Lower lobe of right lung (tissue), 2 donors: Measurements from ENCODE around the gene SLAMF6. TPM values are rescaled to one million over a fixed set of nuclear protein-coding genes. Genes with fewer than 3 reads are reported as not detected.

Source experiments
- ATAC-seq, 2 donors: fragments of 200-7000 bp; cut with Tn5 transposase; one replicate each; pipeline ENCODE4 v1.9.1; 2020 to 2022; ENCODE audit warnings: mild to moderate bottlenecking in 2 of 2, moderate library complexity in 2 of 2
- DNase-seq: peaks from one replicate; pipeline ENCODE4 v3.0.0-alpha.2; 2020
- H3K27ac ChIP-seq: fragments of 200-600 bp; one replicate; pipeline ENCODE4 v1.8.0; 2022
- H3K27me3 ChIP-seq: fragments of 200-600 bp; one replicate; pipeline ENCODE4 v1.8.0; 2022; ENCODE audit warnings: low read depth
- H3K36me3 ChIP-seq: fragments of 200-600 bp; one replicate; pipeline ENCODE4 v1.8.0; 2022; ENCODE audit warnings: mild to moderate bottlenecking
- H3K4me1 ChIP-seq: fragments of 200-600 bp; one replicate; pipeline ENCODE4 v1.8.0; 2022
- H3K4me3 ChIP-seq: fragments of 200-600 bp; one replicate; pipeline ENCODE4 v1.8.0; 2022; ENCODE audit warnings: mild to moderate bottlenecking
- H3K9me3 ChIP-seq: fragments of 200-600 bp; one replicate; pipeline ENCODE4 v1.8.0; 2022
- CTCF ChIP-seq: fragments of 200-600 bp; IDR thresholded peaks from one replicate; pipeline ENCODE4 v1.8.0; 2022; ENCODE audit warnings: antibody characterized with exemption, mild to moderate bottlenecking
- intact Hi-C: fragments of 100-400 bp; cut with DNase I; formaldehyde crosslinking; loops from one replicate; pipeline ENCODE4 v1.11.0; 2022
- total RNA-seq: library from RNA; stranded (reverse); fragmentation: NEBNext Ultra II Directional; extraction: Animal tissue kit (Norgen Biotek cat#: 25700); gene quantifications from one replicate; pipeline ENCODE4 v1.2.1, GENCODE V29; 2021
- donor health status: DM: no; HTN: yes; CAD: no; lungs with severe emphysema.

Gene SLAMF6
- total RNA-seq, 1 donor from 2014 or later, result 4.8 TPM

GRCh38 chr1:160548183-160548582 is 25.1 kb upstream of the SLAMF6 start:
- no peak overlapping the region for H3K4me3 ChIP-seq
- DNase-seq, result no peak
- peaks cover 13% of the 10 kb centered on the region for H3K36me3 ChIP-seq
- intact Hi-C loops, result no loop called here
- H3K27me3 ChIP-seq, result no peaks in the 10 kb centered on the region
- H3K9me3 ChIP-seq, result no peaks in the 10 kb centered on the region
- no peak for TF ChIP-seq CTCF
- H3K27ac ChIP-seq, result no peak overlapping the region
- ATAC-seq, result no peak
- peaks cover 6% of the 10 kb centered on the region for H3K4me1 ChIP-seq

DNA sequence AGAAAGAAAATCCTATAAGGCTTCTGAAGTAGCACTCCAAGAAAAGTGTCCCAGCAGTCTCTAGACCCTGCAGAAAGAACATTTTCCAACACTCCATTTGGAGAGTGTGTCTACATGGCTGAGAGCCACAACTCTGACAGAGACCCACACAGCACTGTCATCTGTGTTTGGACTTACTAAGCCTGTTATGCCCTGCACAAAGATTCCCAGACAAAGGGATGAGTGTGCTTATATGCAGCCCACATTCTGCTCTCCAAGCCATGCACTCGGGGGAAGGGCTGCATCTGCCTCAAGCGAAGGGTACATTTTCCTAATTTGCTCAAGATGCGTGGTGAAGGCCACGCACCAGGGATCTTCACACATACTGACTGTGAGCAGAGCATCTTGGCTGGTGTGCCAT is 24.4 kb upstream of the SLAMF6 start:
- H3K27me3 ChIP-seq, result no peaks in the 10 kb centered on the region
- peaks cover 6% of the 10 kb centered on the region for H3K4me1 ChIP-seq
- no peaks in the 10 kb centered on the region for H3K9me3 ChIP-seq
- intact Hi-C loops, result no loop called here
- H3K4me3 ChIP-seq, result no peak overlapping the region
- H3K27ac ChIP-seq, result no peak overlapping the region
- DNase-seq, result no peak
- H3K36me3 ChIP-seq, result peaks cover 7% of the 10 kb centered on the region
- no peak for ATAC-seq
- no peak for TF ChIP-seq CTCF

GRCh38 chr1:160546942-160547341 is 23.9 kb upstream of the SLAMF6 start:
- intact Hi-C loops, result no loop called here
- TF ChIP-seq CTCF, result no peak
- Histone ChIP-seq H3K4me1 (peaks cover 11% of the 10 kb centered on the region), H3K27ac (no peak overlapping the region), H3K36me3 (peaks cover 3% of the 10 kb centered on the region), H3K9me3 (no peaks in the 10 kb centered on the region), H3K4me3 (no peak overlapping the region), H3K27me3 (no peaks in the 10 kb centered on the region)
- peak; percentile 59 for DNase-seq
- ATAC-seq, result peak; percentile 39 to 70

DNA sequence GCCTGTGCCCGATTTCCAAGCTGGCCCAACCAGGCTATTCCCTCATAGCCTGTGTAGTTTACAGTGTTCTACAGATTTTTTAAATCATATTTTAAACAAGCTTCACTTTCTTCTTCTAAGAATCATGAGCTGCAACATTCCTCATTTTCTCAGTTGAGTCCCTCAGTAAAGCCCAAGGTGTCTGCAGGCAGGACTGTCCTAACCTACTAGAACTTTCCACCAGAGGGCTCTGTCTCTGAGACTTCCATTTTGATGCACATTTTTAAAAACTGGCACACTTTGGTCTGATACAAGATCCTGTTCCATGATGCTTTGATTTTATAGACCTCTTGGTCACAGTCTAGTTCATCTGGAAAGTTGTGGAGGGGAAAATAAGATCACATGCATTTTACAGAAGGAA is 21.6 kb upstream of the SLAMF6 start:
- no peak overlapping the region for H3K4me3 ChIP-seq
- intact Hi-C loops, result no loop called here
- DNase-seq (no peak), ATAC-seq (no peak)
- peaks cover 31% of the 10 kb centered on the region for H3K4me1 ChIP-seq
- no peaks in the 10 kb centered on the region for H3K36me3 ChIP-seq
- peak; percentile 36 for TF ChIP-seq CTCF
- no peak overlapping the region for H3K27ac ChIP-seq
- no peaks in the 10 kb centered on the region for H3K9me3 ChIP-seq
- H3K27me3 ChIP-seq, result no peaks in the 10 kb centered on the region

GRCh38 chr1:160542303-160542945 is 19.4 kb upstream of the SLAMF6 start:
- no peak overlapping the region for H3K27ac ChIP-seq
- H3K4me3 ChIP-seq, result no peak overlapping the region
- peaks cover 33% of the 10 kb centered on the region for H3K4me1 ChIP-seq
- DNase-seq, result no peak
- H3K36me3 ChIP-seq, result no peaks in the 10 kb centered on the region
- H3K9me3 ChIP-seq, result no peaks in the 10 kb centered on the region
- TF ChIP-seq CTCF, result no peak
- no peaks in the 10 kb centered on the region for H3K27me3 ChIP-seq
- ATAC-seq, result no peak
- intact Hi-C loops, result no loop called here
